ENCODE measurements around the gene MFSD6. TPM values are rescaled to one million over a fixed set of nuclear protein-coding genes. Genes with fewer than 3 reads are reported as not detected.
A peak's percentile ranks its signal among the peaks of the same experiment; 100 is the strongest.

MFSD6 gene
- total RNA-seq, 1 donor from 2014 or later: 50.5 TPM

GRCh38 chr2:190533968-190534309, 125.8 kb downstream of the MFSD6 start:
- H3K4me3 ChIP-seq: peak overlapping the region; percentile 82
- no peaks in the 10 kb centered on the region for H3K27me3 ChIP-seq (ENCODE audit: low read depth)
- no peaks in the 10 kb centered on the region for H3K36me3 ChIP-seq
- TF ChIP-seq, protein P1, sequence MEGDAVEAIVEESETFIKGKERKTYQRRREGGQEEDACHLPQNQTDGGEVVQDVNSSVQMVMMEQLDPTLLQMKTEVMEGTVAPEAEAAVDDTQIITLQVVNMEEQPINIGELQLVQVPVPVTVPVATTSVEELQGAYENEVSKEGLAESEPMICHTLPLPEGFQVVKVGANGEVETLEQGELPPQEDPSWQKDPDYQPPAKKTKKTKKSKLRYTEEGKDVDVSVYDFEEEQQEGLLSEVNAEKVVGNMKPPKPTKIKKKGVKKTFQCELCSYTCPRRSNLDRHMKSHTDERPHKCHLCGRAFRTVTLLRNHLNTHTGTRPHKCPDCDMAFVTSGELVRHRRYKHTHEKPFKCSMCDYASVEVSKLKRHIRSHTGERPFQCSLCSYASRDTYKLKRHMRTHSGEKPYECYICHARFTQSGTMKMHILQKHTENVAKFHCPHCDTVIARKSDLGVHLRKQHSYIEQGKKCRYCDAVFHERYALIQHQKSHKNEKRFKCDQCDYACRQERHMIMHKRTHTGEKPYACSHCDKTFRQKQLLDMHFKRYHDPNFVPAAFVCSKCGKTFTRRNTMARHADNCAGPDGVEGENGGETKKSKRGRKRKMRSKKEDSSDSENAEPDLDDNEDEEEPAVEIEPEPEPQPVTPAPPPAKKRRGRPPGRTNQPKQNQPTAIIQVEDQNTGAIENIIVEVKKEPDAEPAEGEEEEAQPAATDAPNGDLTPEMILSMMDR (IDR thresholded peaks at IDR 0.05): no peak
- intact Hi-C loops (cut with DNase I): no loop called here
- H3K9me3 ChIP-seq: no peaks in the 10 kb centered on the region
- H3K4me1 ChIP-seq: peaks cover 27% of the 10 kb centered on the region
- no peak for DNase-seq
- ATAC-seq: peak; percentile 52 to 64
- H3K27ac ChIP-seq: peak overlapping the region; percentile 97

- DNase-seq (peak; percentile 91), ATAC-seq (peak; percentile 95 to 97)
- peak within 1 kb of the TSS; percentile 82 for H3K4me3 ChIP-seq
- H3K9me3 ChIP-seq: peaks cover under 1% of the 10 kb centered on the region
- TF ChIP-seq, protein P1 (IDR thresholded peaks at IDR 0.05): no peak
- H3K27ac ChIP-seq: peak within 1 kb of the TSS; percentile 97
- intact Hi-C loops (cut with DNase I): no loop called here
- peaks cover 21% of the 10 kb centered on the region for H3K4me1 ChIP-seq
- no peaks in the 10 kb centered on the region for H3K27me3 ChIP-seq (ENCODE audit: low read depth)
- no peaks in the 10 kb centered on the region for H3K36me3 ChIP-seq
Observed at GRCh38 chr2:190534310-190535120, 126.4 kb downstream of the MFSD6 start, which contains the start of gene NEMP2. TSS of gene NEMP2 (minus strand) at chr2:190534722. CDS start at chr2:190534655, 67 bp downstream.

- DNase-seq: no peak
- Histone ChIP-seq H3K27me3 (ENCODE audit: low read depth) (no peaks in the 10 kb centered on the region), H3K9me3 (peaks cover 6% of the 10 kb centered on the region), H3K4me3 (peak overlapping the region; percentile 82), H3K4me1 (peaks cover 15% of the 10 kb centered on the region), H3K27ac (peak overlapping the region; percentile 97), H3K36me3 (no peaks in the 10 kb centered on the region)
- intact Hi-C loops (cut with DNase I): no loop called here
- TF ChIP-seq, protein P1 (IDR thresholded peaks at IDR 0.05): no peak
- peak in 1 of 2 donors; percentile 0 for ATAC-seq
Observed at GRCh38 chr2:190535121-190535439, 126.9 kb downstream of the MFSD6 start.

GRCh38 chr2:190535586-190535985, 127.4 kb downstream of the MFSD6 start:
- H3K4me1 ChIP-seq: peaks cover 10% of the 10 kb centered on the region
- H3K27ac ChIP-seq: peak overlapping the region; percentile 97
- peaks cover 11% of the 10 kb centered on the region for H3K9me3 ChIP-seq
- TF ChIP-seq, protein P1 (IDR thresholded peaks at IDR 0.05): no peak
- peak overlapping the region; percentile 82 for H3K4me3 ChIP-seq
- H3K36me3 ChIP-seq: no peaks in the 10 kb centered on the region
- no peak for ATAC-seq
- no peak for DNase-seq
- intact Hi-C loops (cut with DNase I): no loop called here
- no peaks in the 10 kb centered on the region for H3K27me3 ChIP-seq (ENCODE audit: low read depth)

GRCh38 chr2:190537765-190538164, 129.6 kb downstream of the MFSD6 start:
- H3K4me3 ChIP-seq: no peak overlapping the region
- peaks cover 9% of the 10 kb centered on the region for H3K4me1 ChIP-seq
- H3K27ac ChIP-seq: no peak overlapping the region
- H3K27me3 ChIP-seq (ENCODE audit: low read depth): no peaks in the 10 kb centered on the region
- DNase-seq (no peak), ATAC-seq (no peak)
- H3K9me3 ChIP-seq: peaks cover 28% of the 10 kb centered on the region
- TF ChIP-seq, protein P1 (IDR thresholded peaks at IDR 0.05): no peak
- intact Hi-C loops (cut with DNase I): no loop called here
- no peaks in the 10 kb centered on the region for H3K36me3 ChIP-seq

Data from lower lobe of right lung (tissue), 2 donors.